H1 (cell line): Measurements from ENCODE around the gene NTN5. TPM values are rescaled to one million over a fixed set of nuclear protein-coding genes. Genes with fewer than 3 reads are reported as not detected.

Experiments
- BACH1 ChIP-seq: IDR thresholded peaks from 2 replicates; pipeline ENCODE4 v1.6.1; 2012; ENCODE audit warnings: low read length, improper control_type of control experiment
- BRCA1 ChIP-seq: IDR thresholded peaks from 2 replicates; pipeline ENCODE4 v1.6.1; 2012; ENCODE audit warnings: low read depth, low read length, improper control_type of control experiment
- CBX5 ChIP-seq: fragments of 300-800, 300-1000 bp; sonication (generic); IDR thresholded peaks from 2 replicates; pipeline ENCODE4 v1.7.1; 2016; ENCODE audit warnings: antibody characterized with exemption, low read length, low read depth
- CTBP2 ChIP-seq: IDR thresholded peaks from 2 replicates; pipeline ENCODE4 v1.7.0; 2011; ENCODE audit warnings: borderline replicate concordance, mild to moderate bottlenecking, moderate library complexity, mixed read lengths, low read length; ENCODE audit not compliant: insufficient read depth, insufficient read length
- GTF2F1 ChIP-seq: IDR thresholded peaks from 2 replicates; pipeline ENCODE4 v1.6.1; 2012; ENCODE audit warnings: low read depth, low read length, improper control_type of control experiment, borderline replicate concordance
- JUND ChIP-seq: IDR thresholded peaks from 2 replicates; pipeline ENCODE4 v1.6.1; 2011; ENCODE audit warnings: mild to moderate bottlenecking, improper control_type of control experiment, low read length
- KDM4A ChIP-seq: IDR thresholded peaks from one replicate; pipeline ENCODE4 v1.7.1; 2012; ENCODE audit warnings: low read depth, mild to moderate bottlenecking, moderate library complexity, low read length, inconsistent platforms; ENCODE audit not compliant: severe bottlenecking
- POLR2AphosphoS5 ChIP-seq: IDR thresholded peaks from 2 replicates; pipeline ENCODE4 v1.6.1; 2011; ENCODE audit warnings: low read depth, low read length
- RBBP5 ChIP-seq: IDR thresholded peaks from 2 replicates; pipeline ENCODE4 v1.7.1; 2012; ENCODE audit warnings: low read depth, mild to moderate bottlenecking, inconsistent platforms, low read length, moderate library complexity, borderline replicate concordance
- SAP30 ChIP-seq: fragments of 300-600 bp; sonication (generic); IDR thresholded peaks from 2 replicates; pipeline ENCODE4 v1.7.1; 2012; ENCODE audit warnings: low read length, moderate library complexity, mild to moderate bottlenecking, inconsistent platforms; ENCODE audit not compliant: insufficient read depth, insufficient replicate concordance
- SIRT6 ChIP-seq: IDR thresholded peaks from one replicate; pipeline ENCODE4 v1.7.1; 2012; ENCODE audit warnings: low read length, inconsistent platforms
- SRF ChIP-seq: IDR thresholded peaks from 2 replicates; pipeline ENCODE4 v1.6.1; 2011; ENCODE audit warnings: mild to moderate bottlenecking, low read depth, low read length, moderate library complexity
- SUZ12 ChIP-seq: fragments of 200-600 bp; sonication (generic); IDR thresholded peaks from 2 replicates; pipeline ENCODE4 v1.6.1; 2012; ENCODE audit warnings: mild to moderate bottlenecking, inconsistent platforms, low read length, moderate library complexity, mixed read lengths
- TAF1 ChIP-seq: IDR thresholded peaks from 2 replicates; pipeline ENCODE4 v1.6.1; 2011; ENCODE audit warnings: mild to moderate bottlenecking, low read depth, low read length
- TBP ChIP-seq: IDR thresholded peaks from 2 replicates; pipeline ENCODE4 v1.6.1; 2011; ENCODE audit warnings: low read depth, low read length, improper control_type of control experiment
- polyA plus RNA-seq, 7 experiments: library from polyadenylated mRNA; depleted of rRNA in 3 of 7; stranded (reverse) in 5 of 7; unstranded in 2 of 7; fragments of >200 nt in 5 of 7; fragments of 200-250 nt in 2 of 7; gene quantifications; 1 replicate in 5 of 7; 2 replicates in 1 of 7; 4 replicates in 1 of 7; pipeline versions ENCODE4 v1.2.1 to v1.2.3, GENCODE V29; 2011 to 2013; ENCODE audit warnings: missing spikeins in 2 of 7, mixed read lengths in 2 of 7
- total RNA-seq: library from RNA; stranded (reverse); fragmentation: NEBNext Ultra II Directional; extraction: Animal tissue kit (Norgen Biotek cat#: 25700); gene quantifications from 2 replicates; pipeline ENCODE4 v1.2.1, GENCODE V29; 2021
- TF ChIP-seq, protein P1 (sequence below): IDR thresholded peaks from 2 replicates; pipeline ENCODE4 v1.6.1; 2011; ENCODE audit warnings: low read length, improper control_type of control experiment
- TF ChIP-seq, protein P2 (sequence below): IDR thresholded peaks from 2 replicates; pipeline ENCODE4 v1.6.1; 2011; ENCODE audit warnings: low read depth, mild to moderate bottlenecking, low read length; ENCODE audit not compliant: insufficient read depth
- TF ChIP-seq, protein P3 (sequence below), 3 experiments: IDR thresholded peaks; 1 replicate in 2 of 3; 2 replicates in 1 of 3; pipeline versions ENCODE4 v1.5.1 to v1.6.1; 2011; ENCODE audit warnings: low read length in 3 of 3, mild to moderate bottlenecking in 3 of 3, inconsistent platforms in 2 of 3, low read depth in 1 of 3, moderate library complexity in 1 of 3; ENCODE audit not compliant: insufficient read depth in 1 of 3; ENCODE audit errors: control extremely low read depth in 1 of 3

The NTN5 gene
- total and polyA plus RNA-seq, 2 of the 8 experiments (the other 6 are each of a cell fraction or from before 2014, with no cell fraction given), result 0.47 to 0.85 TPM

DNA sequence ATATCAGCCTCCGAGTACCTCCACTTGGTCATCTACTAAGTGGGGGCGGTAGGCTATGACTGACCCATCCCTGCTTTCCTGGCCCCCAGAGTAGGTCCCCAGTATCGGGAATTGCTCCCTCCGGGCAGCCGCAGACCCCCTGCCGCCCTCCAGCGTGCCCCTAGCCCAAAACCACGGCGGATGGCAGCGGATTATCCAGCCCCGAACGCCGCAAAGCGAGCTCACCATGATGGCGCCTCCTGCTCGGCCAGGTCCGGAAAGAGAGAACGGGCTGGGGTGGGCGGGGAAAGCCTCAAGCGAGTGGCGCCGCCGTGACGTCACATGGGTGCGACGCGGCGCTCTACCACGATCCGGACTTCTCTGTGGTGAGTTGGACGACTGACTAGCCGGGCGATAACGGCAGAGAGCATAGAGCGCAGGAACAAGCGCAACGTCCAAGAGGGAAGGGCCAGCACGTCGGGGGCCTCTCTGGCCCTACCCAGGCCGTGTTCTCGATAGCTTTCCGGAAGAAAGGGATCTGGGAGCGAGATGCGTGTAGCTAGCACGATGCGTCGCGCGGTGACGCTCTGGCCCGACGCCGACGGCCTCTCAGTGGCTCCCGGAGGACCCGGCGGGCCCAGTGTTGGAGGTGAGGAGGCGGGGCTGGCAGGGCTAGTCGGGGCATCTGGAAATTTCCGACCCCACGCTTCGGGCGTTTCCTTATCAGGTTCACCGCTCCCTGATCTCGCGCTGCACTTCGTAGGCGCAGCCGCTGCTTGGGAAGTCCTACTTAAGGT is 53.7 kb downstream of the NTN5 start, which contains the start of the genes RPL18 and SPHK2 (continued):
- TF ChIP-seq CTBP2 (no peak), BACH1 (no peak), KDM4A (peak; percentile 100), JUND (peak; percentile 36; the same call in 1 of the 2 replicates), SIRT6 (no peak), SUZ12 (no peak), CBX5 (no peak), RBBP5 (peak; percentile 88), SAP30 (no peak), BRCA1 (peak; percentile 10; the same call in 1 of the 2 replicates), SRF (peak; percentile 89), GTF2F1 (peak; percentile 77), POLR2AphosphoS5 (peak; percentile 95), TAF1 (peak; percentile 99), TBP (peak; percentile 98)
- TF ChIP-seq, protein P1, sequence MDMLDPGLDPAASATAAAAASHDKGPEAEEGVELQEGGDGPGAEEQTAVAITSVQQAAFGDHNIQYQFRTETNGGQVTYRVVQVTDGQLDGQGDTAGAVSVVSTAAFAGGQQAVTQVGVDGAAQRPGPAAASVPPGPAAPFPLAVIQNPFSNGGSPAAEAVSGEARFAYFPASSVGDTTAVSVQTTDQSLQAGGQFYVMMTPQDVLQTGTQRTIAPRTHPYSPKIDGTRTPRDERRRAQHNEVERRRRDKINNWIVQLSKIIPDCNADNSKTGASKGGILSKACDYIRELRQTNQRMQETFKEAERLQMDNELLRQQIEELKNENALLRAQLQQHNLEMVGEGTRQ, result no peak
- TF ChIP-seq, protein P2, sequence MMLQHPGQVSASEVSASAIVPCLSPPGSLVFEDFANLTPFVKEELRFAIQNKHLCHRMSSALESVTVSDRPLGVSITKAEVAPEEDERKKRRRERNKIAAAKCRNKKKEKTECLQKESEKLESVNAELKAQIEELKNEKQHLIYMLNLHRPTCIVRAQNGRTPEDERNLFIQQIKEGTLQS, result peak; percentile 94
- TF ChIP-seq, protein P3, sequence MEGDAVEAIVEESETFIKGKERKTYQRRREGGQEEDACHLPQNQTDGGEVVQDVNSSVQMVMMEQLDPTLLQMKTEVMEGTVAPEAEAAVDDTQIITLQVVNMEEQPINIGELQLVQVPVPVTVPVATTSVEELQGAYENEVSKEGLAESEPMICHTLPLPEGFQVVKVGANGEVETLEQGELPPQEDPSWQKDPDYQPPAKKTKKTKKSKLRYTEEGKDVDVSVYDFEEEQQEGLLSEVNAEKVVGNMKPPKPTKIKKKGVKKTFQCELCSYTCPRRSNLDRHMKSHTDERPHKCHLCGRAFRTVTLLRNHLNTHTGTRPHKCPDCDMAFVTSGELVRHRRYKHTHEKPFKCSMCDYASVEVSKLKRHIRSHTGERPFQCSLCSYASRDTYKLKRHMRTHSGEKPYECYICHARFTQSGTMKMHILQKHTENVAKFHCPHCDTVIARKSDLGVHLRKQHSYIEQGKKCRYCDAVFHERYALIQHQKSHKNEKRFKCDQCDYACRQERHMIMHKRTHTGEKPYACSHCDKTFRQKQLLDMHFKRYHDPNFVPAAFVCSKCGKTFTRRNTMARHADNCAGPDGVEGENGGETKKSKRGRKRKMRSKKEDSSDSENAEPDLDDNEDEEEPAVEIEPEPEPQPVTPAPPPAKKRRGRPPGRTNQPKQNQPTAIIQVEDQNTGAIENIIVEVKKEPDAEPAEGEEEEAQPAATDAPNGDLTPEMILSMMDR (IDR thresholded peaks at IDR 0.05; ENCODE audit: control extremely low read depth in 1 of 3, insufficient read depth in 1 of 3, low read depth in 1 of 3, low read length in 3 of 3), result peak in 1 of 3 experiments; percentile 9; a peak in 1 of 4 replicates
